Thyroid gland (tissue), 4 donors: ENCODE measurements around the gene NDUFS2. TPM values are rescaled to one million over a fixed set of nuclear protein-coding genes. Genes with fewer than 3 reads are reported as not detected.

ENCODE experiments used
- DNase-seq, 2 donors: peaks; one replicate each; pipeline ENCODE4 v3.0.0-alpha.2; 2019
- H3K27ac ChIP-seq, 3 donors: fragments of 200-600 bp; sonication (generic); 1 replicate in 2 of 3; 2 replicates in 1 of 3; pipeline ENCODE4 v1.5.1; 2016 to 2019; ENCODE audit warnings: mild to moderate bottlenecking in 1 of 3, moderate library complexity in 1 of 3
- H3K27me3 ChIP-seq: fragments of 200-600 bp; sonication (generic); one replicate; pipeline ENCODE4 v1.5.1; 2019
- H3K36me3 ChIP-seq, 2 donors: fragments of 200-600 bp; sonication (generic); one replicate each; pipeline ENCODE4 v1.5.1; 2016 to 2019
- H3K4me1 ChIP-seq, 2 donors: fragments of 200-600 bp; sonication (generic); one replicate each; pipeline ENCODE4 v1.5.1; 2017 to 2019
- H3K4me3 ChIP-seq, 3 donors: fragments of 200-600 bp; sonication (generic); replicated peaks in 1 of 3; 1 replicate in 2 of 3; 2 replicates in 1 of 3; pipeline ENCODE4 v1.5.1; 2016; ENCODE audit warnings: mild to moderate bottlenecking in 1 of 3
- H3K9me3 ChIP-seq: fragments of 200-600 bp; sonication (generic); one replicate; pipeline ENCODE4 v1.5.1; 2017
- POLR2A ChIP-seq, 2 donors: fragments of 450-650 bp; IDR thresholded peaks; one replicate each; pipeline ENCODE4 v1.6.1; 2017; ENCODE audit warnings: antibody characterized with exemption in 2 of 2, mild to moderate bottlenecking in 2 of 2, moderate library complexity in 1 of 2
- WGBS, 2 donors: methylation state at CpG; one replicate each; pipeline ENCODE4 v1.1.5; 2017; 5-methylcytosine and 5-hydroxymethylcytosine counted together
- intact Hi-C: fragments of 100-400 bp; cut with DNase I; formaldehyde crosslinking; loops from one replicate; pipeline ENCODE4 v1.15.1; 2023
- total RNA-seq, 4 donors: library from RNA; depleted of rRNA; stranded (reverse); fragments of >200 nt; gene quantifications; one replicate each; pipeline ENCODE4 v1.2.3, GENCODE V29; 2016
- TF ChIP-seq, protein P1 (sequence below), 6 experiments: fragments of 200-600 bp in 3 of 6; fragments of 450-650 bp in 3 of 6; sonication (generic) in 3 of 6; IDR thresholded peaks; one replicate each; pipeline ENCODE4 v1.5.1; 2016 to 2019; ENCODE audit warnings: antibody characterized with exemption in 6 of 6, mild to moderate bottlenecking in 2 of 6, inconsistent platforms in 1 of 6, moderate library complexity in 1 of 6

Gene NDUFS2
- total RNA-seq, 4 donors from 2014 or later: 75.4 to 122 (median 99.9) TPM

DNA sequence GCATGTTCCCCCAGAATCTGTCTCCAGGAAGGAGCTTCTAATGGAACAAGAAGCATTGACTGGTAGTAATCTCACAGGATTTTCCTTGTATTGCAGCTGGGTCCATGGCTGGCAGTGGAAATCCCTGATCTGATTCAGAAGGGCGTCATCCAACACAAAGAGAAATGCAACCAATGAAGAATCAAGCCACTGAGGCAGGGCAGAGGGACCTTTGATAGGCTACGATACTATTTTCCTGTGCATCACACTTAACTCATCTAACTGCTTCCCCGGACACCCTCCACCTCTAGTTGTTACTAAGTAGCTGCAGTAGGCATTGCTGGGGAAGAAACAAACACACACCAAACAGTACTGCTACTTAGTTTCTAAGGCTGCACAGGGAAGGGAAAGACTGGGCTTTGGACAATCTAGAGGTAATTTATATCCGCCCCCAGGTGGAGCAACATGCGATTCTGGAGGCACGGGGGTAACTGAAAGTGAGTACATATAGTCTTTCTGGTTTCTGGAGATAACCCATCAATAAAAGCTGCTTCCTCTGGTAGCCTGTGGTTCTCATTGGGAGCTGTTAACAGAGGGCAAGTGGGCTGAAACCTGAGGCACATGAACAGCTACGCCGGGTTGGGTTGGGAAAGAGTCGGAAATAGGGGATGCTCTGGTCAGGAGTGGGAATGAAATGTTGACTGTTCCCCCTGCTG lies 43.7 kb upstream of the NDUFS2 start:
- H3K36me3 ChIP-seq: peaks cover 3 to 7% of the 10 kb centered on the region in 2 donors
- no peak for DNase-seq
- WGBS, 2 donors: 73 to 76% methylated on average over 9 of the region's 9 CpGs
- peak overlapping the region; percentile 76 to 93 (median 83) for H3K27ac ChIP-seq
- H3K9me3 ChIP-seq: no peaks in the 10 kb centered on the region
- TF ChIP-seq, protein P1, sequence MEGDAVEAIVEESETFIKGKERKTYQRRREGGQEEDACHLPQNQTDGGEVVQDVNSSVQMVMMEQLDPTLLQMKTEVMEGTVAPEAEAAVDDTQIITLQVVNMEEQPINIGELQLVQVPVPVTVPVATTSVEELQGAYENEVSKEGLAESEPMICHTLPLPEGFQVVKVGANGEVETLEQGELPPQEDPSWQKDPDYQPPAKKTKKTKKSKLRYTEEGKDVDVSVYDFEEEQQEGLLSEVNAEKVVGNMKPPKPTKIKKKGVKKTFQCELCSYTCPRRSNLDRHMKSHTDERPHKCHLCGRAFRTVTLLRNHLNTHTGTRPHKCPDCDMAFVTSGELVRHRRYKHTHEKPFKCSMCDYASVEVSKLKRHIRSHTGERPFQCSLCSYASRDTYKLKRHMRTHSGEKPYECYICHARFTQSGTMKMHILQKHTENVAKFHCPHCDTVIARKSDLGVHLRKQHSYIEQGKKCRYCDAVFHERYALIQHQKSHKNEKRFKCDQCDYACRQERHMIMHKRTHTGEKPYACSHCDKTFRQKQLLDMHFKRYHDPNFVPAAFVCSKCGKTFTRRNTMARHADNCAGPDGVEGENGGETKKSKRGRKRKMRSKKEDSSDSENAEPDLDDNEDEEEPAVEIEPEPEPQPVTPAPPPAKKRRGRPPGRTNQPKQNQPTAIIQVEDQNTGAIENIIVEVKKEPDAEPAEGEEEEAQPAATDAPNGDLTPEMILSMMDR (IDR thresholded peaks at IDR 0.05): no peak
- TF ChIP-seq POLR2A (IDR thresholded peaks at IDR 0.05): no peak
- intact Hi-C loops: no loop called here
- no peaks in the 10 kb centered on the region for H3K27me3 ChIP-seq
- H3K4me3 ChIP-seq: peak overlapping the region in 1 of 3 donors; percentile 96
- peaks cover 12 to 32% of the 10 kb centered on the region in 2 donors for H3K4me1 ChIP-seq

GRCh38 chr1:161159087-161159912 lies 42.9 kb upstream of the NDUFS2 start, which contains the start of gene USP21:
TSS of gene USP21 (plus strand) at chr1:161159500. CDS start at chr1:161160641, 1,141 bp downstream.
- Histone ChIP-seq H3K9me3 (no peaks in the 10 kb centered on the region), H3K27me3 (no peaks in the 10 kb centered on the region), H3K4me1 (peaks cover 12 to 32% of the 10 kb centered on the region in 2 donors), H3K36me3 (peaks cover 3 to 7% of the 10 kb centered on the region in 2 donors), H3K27ac (peak within 1 kb of the TSS; percentile 76 to 93 (median 83)), H3K4me3 (peak within 1 kb of the TSS; percentile 88 to 97 (median 96))
- intact Hi-C loops: no loop called here
- WGBS, 2 donors: 1 to 3% methylated on average over 11 to 31 of the region's 60 CpGs
- TF ChIP-seq POLR2A (IDR thresholded peaks at IDR 0.05): peak in 1 of 2 donors; percentile 77
- TF ChIP-seq, protein P1 (IDR thresholded peaks at IDR 0.05): peak in 3 of 6 experiments; percentile 17 to 41 (median 30)
- peak; percentile 91 to 93 for DNase-seq

- intact Hi-C loops: no loop called here
Observed at GRCh38 chr1:161159913-161160243, 42.3 kb upstream of the NDUFS2 start.

DNA sequence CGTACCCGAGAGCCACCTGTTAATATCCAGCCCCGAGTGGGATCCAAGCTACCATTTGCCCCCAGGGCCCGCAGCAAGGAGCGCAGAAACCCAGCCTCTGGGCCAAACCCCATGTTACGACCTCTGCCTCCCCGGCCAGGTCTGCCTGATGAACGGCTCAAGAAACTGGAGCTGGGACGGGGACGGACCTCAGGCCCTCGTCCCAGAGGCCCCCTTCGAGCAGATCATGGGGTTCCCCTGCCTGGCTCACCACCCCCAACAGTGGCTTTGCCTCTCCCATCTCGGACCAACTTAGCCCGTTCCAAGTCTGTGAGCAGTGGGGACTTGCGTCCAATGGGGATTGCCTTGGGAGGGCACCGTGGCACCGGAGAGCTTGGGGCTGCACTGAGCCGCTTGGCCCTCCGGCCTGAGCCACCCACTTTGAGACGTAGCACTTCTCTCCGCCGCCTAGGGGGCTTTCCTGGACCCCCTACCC lies 41.5 kb upstream of the NDUFS2 start:
- H3K27ac ChIP-seq: peak overlapping the region in 1 of 3 donors; percentile 93
- H3K4me1 ChIP-seq: peaks cover 10 to 30% of the 10 kb centered on the region in 2 donors
- DNase-seq: no peak
- TF ChIP-seq, protein P1 (IDR thresholded peaks at IDR 0.05): no peak
- TF ChIP-seq POLR2A (IDR thresholded peaks at IDR 0.05): no peak
- H3K9me3 ChIP-seq: no peaks in the 10 kb centered on the region
- H3K36me3 ChIP-seq: peaks cover 3 to 7% of the 10 kb centered on the region in 2 donors
- no peaks in the 10 kb centered on the region for H3K27me3 ChIP-seq
- WGBS, 2 donors: 95% methylated on average over 11 to 22 of the region's 22 CpGs
- intact Hi-C loops: no loop called here
- no peak overlapping the region for H3K4me3 ChIP-seq

More at GRCh38 chr1:161159913-161160243, 42.3 kb upstream of the NDUFS2 start:
- peak overlapping the region; percentile 76 to 93 (median 83) for H3K27ac ChIP-seq
- no peak for TF ChIP-seq POLR2A (IDR thresholded peaks at IDR 0.05)
- TF ChIP-seq, protein P1 (IDR thresholded peaks at IDR 0.05): no peak
- H3K4me1 ChIP-seq: peaks cover 6 to 27% of the 10 kb centered on the region in 2 donors
- no peak for DNase-seq
- H3K4me3 ChIP-seq: peak overlapping the region; percentile 88 to 97 (median 96)
- 5 to 10% methylated on average over 11 of the region's 11 CpGs for WGBS, 2 donors
- H3K9me3 ChIP-seq: no peaks in the 10 kb centered on the region
- no peaks in the 10 kb centered on the region for H3K27me3 ChIP-seq
- peaks cover 3 to 7% of the 10 kb centered on the region in 2 donors for H3K36me3 ChIP-seq
